Mesenchymal stem cell (in vitro differentiated cells and primary cell): ENCODE measurements around the gene CCDC137.

Source experiments
- DNase-seq: peaks from one replicate; pipeline ENCODE4 v3.0.0-alpha.2; 2013
- H2AFZ ChIP-seq: one replicate; pipeline ENCODE4 v1.6.1; 2013; ENCODE audit warnings: low read depth, mild to moderate bottlenecking, control low read depth, inconsistent platforms, low read length, moderate library complexity
- H2AK5ac ChIP-seq: 2 replicates; pipeline ENCODE4 v1.6.1; 2013; ENCODE audit warnings: low read length, moderate library complexity, mild to moderate bottlenecking, inconsistent platforms; ENCODE audit not compliant: severe bottlenecking
- H2BK120ac ChIP-seq: one replicate; pipeline ENCODE4 v1.6.1; 2013; ENCODE audit warnings: low read depth, mild to moderate bottlenecking, inconsistent platforms, low read length, moderate library complexity
- H2BK12ac ChIP-seq, 2 experiments: one replicate each; pipeline ENCODE4 v1.6.1; 2013; ENCODE audit warnings: inconsistent platforms in 2 of 2, low read length in 2 of 2, mild to moderate bottlenecking in 2 of 2, moderate library complexity in 2 of 2, control low read depth in 1 of 2
- H2BK15ac ChIP-seq: one replicate; pipeline ENCODE4 v1.6.1; 2013; ENCODE audit warnings: mild to moderate bottlenecking, low read depth, inconsistent platforms; ENCODE audit not compliant: poor library complexity, severe bottlenecking
- H2BK5ac ChIP-seq: 2 replicates; pipeline ENCODE4 v1.6.1; 2013; ENCODE audit warnings: low read depth, mild to moderate bottlenecking, low read length, control low read depth, inconsistent platforms; ENCODE audit not compliant: poor library complexity, severe bottlenecking
- H3K14ac ChIP-seq, 2 experiments: one replicate each; pipeline ENCODE4 v1.6.1; 2013; ENCODE audit warnings: inconsistent platforms in 2 of 2, low read length in 2 of 2, control low read depth in 1 of 2, mild to moderate bottlenecking in 1 of 2, moderate library complexity in 1 of 2
- H3K18ac ChIP-seq, 2 experiments: one replicate each; pipeline ENCODE4 v1.6.1; 2013; ENCODE audit warnings: inconsistent platforms in 2 of 2, low read length in 2 of 2, control low read depth in 1 of 2, low read depth in 1 of 2, mild to moderate bottlenecking in 1 of 2
- H3K23ac ChIP-seq, 2 experiments: one replicate each; pipeline ENCODE4 v1.6.1; 2013; ENCODE audit warnings: inconsistent platforms in 2 of 2, low read length in 2 of 2, mild to moderate bottlenecking in 2 of 2, moderate library complexity in 2 of 2, control low read depth in 1 of 2
- H3K27ac ChIP-seq: 2 replicates; pipeline ENCODE4 v1.5.1; 2013; ENCODE audit warnings: mild to moderate bottlenecking, moderate library complexity, low read length, control low read depth, inconsistent platforms; ENCODE audit not compliant: poor library complexity, severe bottlenecking
- H3K27me3 ChIP-seq, 2 experiments: 2 replicates each; pipeline versions ENCODE4 v1.6.1 to v1.7.0; 2013; ENCODE audit warnings: low read length in 2 of 2, mild to moderate bottlenecking in 2 of 2, moderate library complexity in 2 of 2, control low read depth in 1 of 2, inconsistent platforms in 1 of 2; ENCODE audit not compliant: control insufficient read depth in 1 of 2, insufficient read depth in 1 of 2
- H3K36me3 ChIP-seq, 2 experiments: 2 replicates each; pipeline versions ENCODE4 v1.6.1 to v1.7.0; 2013; ENCODE audit warnings: low read length in 2 of 2, control low read depth in 1 of 2, inconsistent platforms in 1 of 2, low read depth in 1 of 2, mild to moderate bottlenecking in 1 of 2; ENCODE audit not compliant: insufficient read depth in 2 of 2, control insufficient read depth in 1 of 2
- H3K4ac ChIP-seq, 2 experiments: one replicate each; pipeline ENCODE4 v1.6.1; 2013; ENCODE audit warnings: inconsistent platforms in 2 of 2, low read length in 2 of 2, mild to moderate bottlenecking in 2 of 2, moderate library complexity in 2 of 2, control low read depth in 1 of 2, low read depth in 1 of 2
- H3K4me1 ChIP-seq: 2 replicates; pipeline ENCODE4 v1.6.1; 2013; ENCODE audit warnings: low read depth, low read length, control low read depth; ENCODE audit not compliant: control insufficient read depth, insufficient read depth
- H3K4me2 ChIP-seq: 2 replicates; pipeline ENCODE4 v1.6.1; 2013; ENCODE audit warnings: low read length, mild to moderate bottlenecking, inconsistent platforms; ENCODE audit not compliant: poor library complexity, severe bottlenecking
- H3K4me3 ChIP-seq, 2 experiments: 2 replicates each; pipeline versions ENCODE4 v1.5.1 to v1.7.0; 2013; ENCODE audit warnings: low read length in 2 of 2, mild to moderate bottlenecking in 2 of 2, control low read depth in 1 of 2, low read depth in 1 of 2; ENCODE audit not compliant: insufficient read depth in 1 of 2
- H3K79me1 ChIP-seq: replicated peaks from 2 replicates; pipeline ENCODE4 v1.6.1; 2013; ENCODE audit warnings: mild to moderate bottlenecking, control low read depth, low read length, inconsistent platforms; ENCODE audit not compliant: poor library complexity, severe bottlenecking
- H3K9ac ChIP-seq: 2 replicates; pipeline ENCODE4 v1.7.0; 2013; ENCODE audit warnings: mild to moderate bottlenecking, low read length, moderate library complexity
- H3K9me3 ChIP-seq: 2 replicates; pipeline ENCODE4 v1.7.0; 2013; ENCODE audit warnings: mild to moderate bottlenecking, low read length; ENCODE audit not compliant: control insufficient read depth
- H4K8ac ChIP-seq: one replicate; pipeline ENCODE4 v1.6.1; 2013; ENCODE audit warnings: inconsistent platforms, mild to moderate bottlenecking, low read length, moderate library complexity
- H4K91ac ChIP-seq: one replicate; pipeline ENCODE4 v1.6.1; 2013; ENCODE audit warnings: mild to moderate bottlenecking, low read length, inconsistent platforms
- WGBS: methylation state at CpG from one replicate; pipeline ENCODE4 v1.1.7; 2013; ENCODE audit warnings: mixed read lengths; 5-methylcytosine and 5-hydroxymethylcytosine counted together

Gene CCDC137

GRCh38 chr17:81703747-81704654 is 37.5 kb downstream of the CCDC137 start:
- Histone ChIP-seq H3K27ac (peak overlapping the region; percentile 16), H3K4me1 (peaks cover 29% of the 10 kb centered on the region), H3K27me3 (no peaks in the 10 kb centered on the region), H2BK120ac (peak overlapping the region; percentile 92), H3K14ac (peak overlapping the region; percentile 64 to 83), H2BK15ac (peak overlapping the region; percentile 95), H2BK5ac (peak overlapping the region; percentile 20), H3K18ac (peak overlapping the region; percentile 81 to 91), H3K4me2 (peak overlapping the region; percentile 88), H3K4ac (peak overlapping the region; percentile 73 to 88), H2AK5ac (no peak overlapping the region), H3K79me1 (peaks cover 26% of the 10 kb centered on the region), H3K9me3 (no peaks in the 10 kb centered on the region), H3K4me3 (peak overlapping the region; percentile 92 to 97), H4K91ac (peak overlapping the region; percentile 66), H3K9ac (peak overlapping the region; percentile 99), H2BK12ac (no peak overlapping the region), H2AFZ (peak overlapping the region; percentile 62), H3K23ac (peak overlapping the region; percentile 9 to 46), H3K36me3 (peaks cover 62 to 72% of the 10 kb centered on the region in 2 experiments), H4K8ac (peak overlapping the region; percentile 73)
- WGBS = 35% methylated on average over 27 of the region's 27 CpGs
- DNase-seq = no peak

- Histone ChIP-seq H3K14ac (no peak overlapping the region), H3K4ac (no peak overlapping the region), H4K91ac (no peak overlapping the region), H2AFZ (no peak overlapping the region), H3K4me2 (no peak overlapping the region), H2BK5ac (no peak overlapping the region), H3K36me3 (peaks cover 51 to 59% of the 10 kb centered on the region in 2 experiments), H2BK120ac (no peak overlapping the region), H4K8ac (no peak overlapping the region), H3K9me3 (no peaks in the 10 kb centered on the region), H3K27me3 (no peaks in the 10 kb centered on the region), H2AK5ac (no peak overlapping the region), H2BK12ac (no peak overlapping the region), H3K79me1 (peaks cover 25% of the 10 kb centered on the region), H3K9ac (no peak overlapping the region), H3K23ac (no peak overlapping the region), H3K27ac (no peak overlapping the region), H3K4me3 (no peak overlapping the region), H3K18ac (no peak overlapping the region), H2BK15ac (no peak overlapping the region), H3K4me1 (peaks cover 34% of the 10 kb centered on the region)
- DNase-seq = no peak
- 98% methylated on average over 28 of the region's 30 CpGs for WGBS
Measured at GRCh38 chr17:81705518-81706231, 39.1 kb downstream of the CCDC137 start.

GRCh38 chr17:81706232-81706611 is 39.7 kb downstream of the CCDC137 start:
- H3K9ac ChIP-seq = no peak overlapping the region
- H3K36me3 ChIP-seq = peaks cover 46 to 54% of the 10 kb centered on the region in 2 experiments
- H3K4me1 ChIP-seq = peaks cover 34% of the 10 kb centered on the region
- DNase-seq = no peak
- no peak overlapping the region for H2AK5ac ChIP-seq
- H2BK5ac ChIP-seq = no peak overlapping the region
- H3K27ac ChIP-seq = no peak overlapping the region
- WGBS = 95% methylated on average over 17 of the region's 17 CpGs
- H3K27me3 ChIP-seq = no peaks in the 10 kb centered on the region
- H3K23ac ChIP-seq = no peak overlapping the region
- peaks cover 24% of the 10 kb centered on the region for H3K79me1 ChIP-seq
- no peak overlapping the region for H2BK15ac ChIP-seq
- no peak overlapping the region for H2BK120ac ChIP-seq
- H3K4ac ChIP-seq = no peak overlapping the region
- H3K18ac ChIP-seq = no peak overlapping the region
- H4K8ac ChIP-seq = no peak overlapping the region
- H2AFZ ChIP-seq = no peak overlapping the region
- no peak overlapping the region for H3K4me2 ChIP-seq
- H3K14ac ChIP-seq = no peak overlapping the region
- H3K9me3 ChIP-seq = no peaks in the 10 kb centered on the region
- H2BK12ac ChIP-seq = no peak overlapping the region
- H4K91ac ChIP-seq = no peak overlapping the region
- no peak overlapping the region for H3K4me3 ChIP-seq
